ENCODE data around the gene HOXA11.

HOXA11 gene

GRCh38 chr7:27157702-27158431, 27.2 kb downstream of the HOXA11 start:
- DNase-seq (ENCODE audit: low spot score): no peak

- no peak for DNase-seq (ENCODE audit: low spot score)
These were observed 27.9 kb downstream of the HOXA11 start for GRCh38 chr7:27156916-27157701.

- no peak for DNase-seq (ENCODE audit: low spot score)
These were observed 28.5 kb downstream of the HOXA11 start, which contains the start of gene HOXA7 for GRCh38 chr7:27156508-27156898. Gene HOXA7, minus strand, starts transcription at chr7:27156675. Its CDS starts 130 bp downstream, at chr7:27156545.

GRCh38 chr7:27155816-27156507, 29.1 kb downstream of the HOXA11 start:
- DNase-seq (ENCODE audit: low spot score): no peak

- no peak for DNase-seq (ENCODE audit: low spot score)
These were observed 29.9 kb downstream of the HOXA11 start for GRCh38 chr7:27154901-27155815.

GRCh38 chr7:27154369-27154768, 30.7 kb downstream of the HOXA11 start:
- DNase-seq (ENCODE audit: low spot score): no peak

GRCh38 chr7:27153526-27153925, 31.5 kb downstream of the HOXA11 start:
- no peak for DNase-seq (ENCODE audit: low spot score)

- no peak for DNase-seq (ENCODE audit: low spot score)
These were observed 32.1 kb downstream of the HOXA11 start for GRCh38 chr7:27152816-27153442.

- no peak for DNase-seq (ENCODE audit: low spot score)
These were observed 32.9 kb downstream of the HOXA11 start, which contains the start of gene HOXA3 for GRCh38 chr7:27151931-27152815. Gene HOXA3, minus strand, starts transcription at chr7:27152583. Its CDS starts 41,943 bp downstream, at chr7:27110640.

- DNase-seq (ENCODE audit: low spot score): no peak
These were observed 33.6 kb downstream of the HOXA11 start for GRCh38 chr7:27151341-27151930.

GRCh38 chr7:27150568-27151340, 34.3 kb downstream of the HOXA11 start:
- peak; percentile 64 for DNase-seq (ENCODE audit: low spot score)

GRCh38 chr7:27149842-27150567, 35.0 kb downstream of the HOXA11 start:
- DNase-seq (ENCODE audit: low spot score): no peak

GRCh38 chr7:27148756-27149641, 36.0 kb downstream of the HOXA11 start:
- no peak for DNase-seq (ENCODE audit: low spot score)

GRCh38 chr7:27148031-27148755, 36.8 kb downstream of the HOXA11 start:
- no peak for DNase-seq (ENCODE audit: low spot score)

- no peak for DNase-seq (ENCODE audit: low spot score)
These were observed 37.6 kb downstream of the HOXA11 start, which contains the start of gene HOXA6 for GRCh38 chr7:27147199-27148030. Gene HOXA6, minus strand, starts transcription at chr7:27147774. Its CDS starts 25 bp downstream, at chr7:27147749.

Data from CD4-positive, alpha-beta T cell treated with Interleukin-2 at 100 ng/mL for 4 hours (primary cell).